Activated T-helper 1 cell treated with anti-CD3 and anti-CD28 coated beads, Interleukin-2, amount 50 U/mL, for 16 hours (primary cell): ENCODE data around the gene MLLT10.

Source experiments
- DNase-seq, 2 donors: peaks; one replicate each; pipeline ENCODE4 v3.0.0-alpha.2; 2020; ENCODE audit warnings: low read depth in 1 of 2, low spot score in 1 of 2

MLLT10 gene

DNA sequence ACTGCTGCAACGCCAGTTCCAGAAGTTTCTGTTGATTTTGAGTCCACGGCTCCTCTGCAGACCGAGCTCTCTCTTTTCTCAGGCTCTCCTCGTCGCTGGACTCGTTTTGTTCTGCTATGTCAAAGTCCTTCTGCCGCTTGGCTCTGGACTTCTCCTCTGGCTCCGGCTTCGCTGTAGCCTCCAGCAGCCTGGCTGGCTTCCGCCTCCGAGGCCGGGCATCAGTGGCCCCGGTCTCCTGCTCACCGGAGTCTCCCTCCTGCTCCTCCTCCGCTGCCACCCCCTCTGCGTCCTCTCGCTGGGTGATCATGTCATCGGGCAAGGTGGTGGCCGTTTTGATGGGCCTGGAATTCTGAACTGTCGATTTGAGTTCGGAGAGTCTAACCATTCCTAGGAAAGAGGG, 225.2 kb downstream of the MLLT10 start:
- DNase-seq, result no peak

DNA sequence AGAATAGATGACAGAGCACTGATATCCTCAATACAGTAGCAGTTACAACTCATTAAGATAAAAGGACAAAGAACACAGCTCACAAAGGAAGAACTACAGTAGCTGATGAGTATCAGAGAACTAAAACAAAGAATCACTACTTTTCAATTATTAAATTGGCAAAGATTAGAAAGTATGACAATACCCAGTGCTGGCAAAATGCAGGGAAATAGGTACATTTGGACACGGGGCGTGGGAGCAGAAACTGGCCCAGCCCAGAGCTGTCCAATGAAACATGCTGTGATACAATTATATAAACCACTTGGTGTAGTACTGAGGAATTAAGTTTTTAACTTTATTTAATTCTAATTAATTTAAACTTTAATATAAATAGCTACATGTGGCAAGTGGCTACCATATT, 226.3 kb downstream of the MLLT10 start:
- no peak for DNase-seq

DNA sequence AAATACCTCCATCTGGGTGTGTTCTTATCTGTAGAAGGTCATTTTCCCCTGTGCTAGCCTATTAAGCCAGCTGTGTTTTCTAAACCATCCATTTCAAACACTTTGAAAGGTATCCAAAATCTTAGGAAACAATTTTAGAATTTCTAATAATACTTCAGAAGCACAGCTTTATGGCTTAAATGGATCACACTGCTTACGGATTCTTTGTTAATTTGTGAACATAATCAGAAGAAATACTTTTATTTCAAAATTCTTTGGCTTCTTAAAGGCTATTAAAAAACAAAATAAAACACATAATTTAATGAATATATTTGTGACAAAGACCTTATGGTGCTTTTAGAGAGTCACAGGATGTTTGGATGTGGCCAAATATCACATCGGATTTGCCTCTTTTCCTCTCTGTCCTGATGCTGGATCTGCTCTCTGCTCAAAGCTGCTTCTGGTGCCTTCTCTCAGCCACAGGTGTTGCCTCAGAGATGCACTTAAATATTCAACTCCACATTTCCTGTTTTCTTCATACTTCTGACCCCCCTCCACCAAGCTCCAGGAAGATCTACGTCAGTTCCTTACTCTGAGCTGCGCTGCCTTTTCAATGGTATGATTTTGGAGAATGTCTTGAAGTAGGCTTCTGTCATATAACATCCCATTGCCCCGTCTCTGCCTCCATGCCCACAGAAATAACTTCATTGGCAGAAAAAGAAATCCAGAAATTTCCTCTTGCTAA, 230.6 kb downstream of the MLLT10 start:
- no peak for DNase-seq

DNA sequence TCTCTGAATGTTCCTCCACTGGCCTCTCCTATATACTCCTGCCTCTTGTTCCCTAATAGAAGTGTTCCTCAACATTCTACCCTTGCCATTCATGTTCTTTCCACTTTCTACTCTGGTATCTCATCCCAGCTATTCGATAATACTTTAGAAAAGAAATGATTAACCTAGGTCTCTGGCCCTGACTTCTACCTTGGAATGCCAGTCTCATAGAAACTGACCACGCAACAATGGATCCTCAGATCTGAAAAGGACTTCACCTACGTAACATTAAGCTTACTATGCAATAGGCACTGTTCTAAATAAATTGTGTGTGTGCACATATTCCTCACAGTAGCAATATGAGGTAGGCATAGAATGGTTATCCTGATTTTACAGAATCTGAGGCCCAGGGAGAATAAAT, 235.0 kb downstream of the MLLT10 start:
- no peak for DNase-seq

DNA sequence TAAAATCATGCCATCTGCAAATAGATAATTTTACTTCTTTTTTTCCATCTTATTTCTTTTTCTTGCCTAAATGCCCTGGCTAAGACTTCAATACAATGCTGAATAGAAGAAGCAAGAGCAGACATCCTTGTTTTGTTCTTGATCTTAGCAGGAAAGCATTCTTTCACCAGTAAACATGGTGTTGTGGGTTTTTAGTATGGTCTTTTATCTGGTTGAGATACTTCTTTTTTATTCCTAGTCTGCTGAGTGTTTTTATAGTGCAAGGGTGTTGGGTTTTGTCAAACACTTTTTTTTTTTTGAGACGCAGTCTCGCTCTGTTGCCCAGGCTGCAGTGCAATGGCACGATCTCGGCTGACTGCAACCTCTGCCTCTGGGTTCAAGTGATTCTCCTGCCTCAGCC, 237.2 kb downstream of the MLLT10 start:
- no peak for DNase-seq

DNA sequence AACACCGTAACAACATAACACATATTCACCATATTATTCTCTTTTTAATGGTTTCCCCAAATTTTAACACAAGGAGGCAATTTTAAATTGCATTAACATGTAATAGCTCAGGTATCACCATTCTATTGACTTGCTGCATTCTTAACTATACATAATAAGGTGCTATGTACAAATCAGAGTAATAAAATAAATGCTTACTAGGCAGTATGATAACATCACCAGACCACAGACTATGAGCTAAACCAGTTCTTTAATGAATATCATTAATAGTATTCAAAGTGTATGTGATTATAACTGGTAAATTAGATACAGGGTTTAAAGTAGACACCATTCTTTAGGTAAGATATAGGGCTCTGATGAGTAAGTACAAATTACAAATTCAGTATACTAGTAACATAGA, 242.9 kb downstream of the MLLT10 start:
- no peak for DNase-seq

DNA sequence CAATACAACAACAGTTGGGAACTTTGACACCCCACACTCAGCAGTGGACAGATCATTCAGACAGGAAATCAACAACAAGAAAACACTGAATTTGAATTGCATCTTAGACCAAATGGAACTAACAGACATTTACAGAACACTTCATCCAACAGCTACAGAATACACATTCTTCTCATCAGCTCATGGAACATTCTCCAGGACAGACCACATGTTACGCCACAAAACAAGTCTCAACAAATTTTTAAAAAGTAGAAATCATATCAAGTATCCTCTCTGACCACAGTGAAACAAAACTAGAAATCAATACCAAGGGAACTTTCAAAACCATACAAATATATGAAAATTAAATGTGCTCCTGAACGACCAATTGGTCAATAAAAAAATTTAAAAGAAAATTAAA, 257.2 kb downstream of the MLLT10 start:
- DNase-seq, result no peak
